ENCODE results near the gene ARHGAP32.

ARHGAP32 gene

DNA sequence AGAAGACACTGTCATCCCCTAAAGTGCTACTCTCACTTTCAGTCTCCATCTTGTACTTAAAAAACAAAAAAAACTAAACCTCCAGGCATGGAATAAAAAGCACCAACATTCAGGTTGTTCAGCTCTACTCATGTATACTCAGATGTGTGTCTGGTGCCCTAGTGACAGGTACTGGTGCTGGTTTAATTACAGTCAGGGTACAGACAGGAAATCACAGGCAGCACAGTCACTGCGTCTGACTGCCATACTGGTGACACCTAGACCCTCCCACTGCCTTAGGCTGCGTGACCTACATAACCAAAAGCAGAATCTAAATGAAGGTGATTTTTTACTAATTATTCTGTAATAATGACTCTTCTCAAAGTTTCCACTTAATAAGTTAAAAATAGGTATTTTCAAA is at the start of gene ARHGAP32:
ARHGAP32 (minus strand) TSS at position 176 of the 400 bp plus-strand sequence; CDS start at position 49, 127 bp downstream.
- no peak for DNase-seq

DNA sequence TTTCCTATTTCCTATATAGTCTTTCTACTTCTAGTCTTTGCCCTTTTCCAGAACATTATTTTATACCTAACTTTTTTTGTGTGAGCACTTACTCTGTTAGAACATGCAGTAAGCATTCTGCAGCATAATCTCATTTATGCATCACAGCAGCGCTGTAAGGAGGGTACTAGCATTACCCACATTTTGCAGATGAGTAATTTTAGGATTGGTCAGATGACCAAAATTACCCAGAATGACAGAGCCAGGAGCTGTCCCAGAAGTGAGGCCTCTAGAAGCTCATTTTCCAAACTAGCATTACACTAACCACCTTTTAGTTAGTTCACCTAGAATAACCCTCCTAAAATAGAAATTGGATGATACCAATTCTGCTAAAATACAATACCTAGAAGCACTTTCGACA is 47.1 kb upstream of the ARHGAP32 start:
- no peak for DNase-seq

DNA sequence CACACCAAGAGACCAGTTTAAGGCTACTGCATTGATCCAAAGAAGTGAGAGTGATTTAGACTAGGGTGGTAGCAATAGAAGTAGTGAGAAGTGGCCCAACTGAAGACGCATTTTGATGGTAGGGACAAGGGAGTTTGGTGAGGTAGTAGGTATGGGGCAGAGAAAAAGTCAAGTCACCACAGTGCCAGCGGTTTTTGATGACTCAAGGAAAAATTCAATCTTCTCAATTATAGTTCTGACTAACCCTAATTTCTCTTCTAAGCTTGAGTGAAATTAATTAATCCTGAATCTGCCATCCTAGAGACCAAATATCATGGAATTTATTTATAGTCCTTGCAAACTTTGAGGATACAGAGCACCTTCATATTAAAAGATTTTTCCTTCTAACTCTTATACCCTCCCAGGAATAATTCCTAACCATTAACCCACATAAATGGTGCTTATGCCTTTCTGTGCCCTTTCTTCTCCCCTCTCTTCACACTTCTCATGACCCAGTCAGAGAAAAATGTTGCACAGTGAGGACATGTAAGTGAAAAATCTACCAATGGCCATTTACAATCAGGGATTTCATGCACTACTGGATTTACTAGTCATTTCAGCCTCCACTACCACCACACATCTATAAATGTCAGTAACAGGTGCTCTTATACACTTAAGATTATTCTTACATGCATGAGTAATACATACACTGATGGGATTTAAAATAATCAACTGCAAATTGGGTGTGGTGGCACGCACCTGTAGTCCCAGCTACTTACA is 45.9 kb upstream of the ARHGAP32 start:
- no peak for DNase-seq

DNA sequence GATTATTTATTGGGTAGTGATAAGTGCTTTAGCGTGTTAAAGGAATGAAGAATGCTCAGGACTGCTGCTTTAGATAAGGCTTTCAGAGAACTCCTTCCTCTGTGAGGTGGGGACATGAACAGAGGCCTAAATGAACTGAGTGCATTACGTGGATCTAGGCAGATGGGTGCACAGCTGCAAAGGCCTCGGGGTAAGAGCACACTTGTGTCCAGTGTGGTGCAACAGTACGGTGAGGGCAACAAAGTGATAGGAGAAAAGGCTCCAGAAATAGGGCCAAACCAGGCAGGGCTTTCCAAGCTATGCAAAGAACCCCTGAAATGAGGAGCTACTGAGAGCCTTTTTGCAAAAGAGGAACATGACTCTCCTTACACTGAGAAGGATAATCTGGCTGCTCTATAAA is 45.3 kb upstream of the ARHGAP32 start:
- no peak for DNase-seq

DNA sequence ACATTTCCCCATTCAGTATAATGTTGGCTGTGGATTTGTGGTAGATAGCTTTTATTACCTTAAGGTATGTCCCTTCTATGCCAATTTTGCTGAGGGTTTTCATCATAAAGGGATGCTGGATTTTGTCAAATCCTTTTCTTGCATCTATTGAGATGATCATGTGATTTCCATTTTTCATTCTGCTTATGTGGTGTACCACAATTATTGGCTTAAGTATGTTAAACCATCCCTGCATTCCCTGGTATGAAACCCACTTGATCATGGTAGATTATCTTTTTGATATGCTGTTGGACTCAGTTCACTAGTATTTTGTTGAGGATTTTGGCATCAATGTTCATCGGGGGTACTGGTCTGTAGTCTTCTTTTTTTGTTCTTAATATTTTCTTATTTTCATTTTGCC is 44.7 kb upstream of the ARHGAP32 start:
- DNase-seq, result no peak

DNA sequence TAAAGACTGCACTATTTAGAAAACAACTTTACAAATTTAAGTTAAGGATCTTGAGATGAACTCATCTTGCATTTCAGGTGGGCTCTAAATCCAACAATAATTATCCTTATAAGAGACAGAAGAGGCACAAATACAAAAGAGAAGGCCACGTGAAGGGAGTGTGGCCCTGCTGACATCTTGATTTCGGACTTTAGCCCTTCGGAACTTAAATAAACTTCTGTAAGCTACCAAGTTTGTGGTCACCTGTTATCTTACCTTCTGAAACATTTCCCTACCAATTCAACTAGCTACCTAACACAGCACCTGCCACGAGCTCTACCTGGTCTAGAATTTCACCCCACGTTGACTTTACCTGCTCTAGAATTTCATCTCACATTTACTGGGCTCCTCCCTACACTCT is 42.9 kb upstream of the ARHGAP32 start:
- no peak for DNase-seq

DNA sequence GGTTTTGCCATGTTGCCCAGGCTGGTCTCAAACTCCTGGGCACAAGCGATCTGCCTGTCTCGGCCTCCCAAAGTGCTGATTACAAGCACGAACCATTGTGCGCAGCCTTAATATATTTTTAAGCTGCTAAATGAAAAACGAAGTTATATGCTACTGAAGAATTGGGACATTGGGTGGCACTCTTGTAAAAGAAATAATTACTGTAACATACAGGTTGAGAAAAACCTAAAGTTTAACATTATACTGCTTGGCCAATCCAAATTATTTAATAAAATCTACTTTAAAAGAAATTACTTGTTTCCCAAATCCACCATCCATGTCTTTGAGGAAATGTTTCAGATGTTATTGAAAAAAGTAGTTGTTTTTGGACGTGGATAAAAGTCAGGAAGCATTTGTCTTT is 37.9 kb upstream of the ARHGAP32 start:
- no peak for DNase-seq

DNA sequence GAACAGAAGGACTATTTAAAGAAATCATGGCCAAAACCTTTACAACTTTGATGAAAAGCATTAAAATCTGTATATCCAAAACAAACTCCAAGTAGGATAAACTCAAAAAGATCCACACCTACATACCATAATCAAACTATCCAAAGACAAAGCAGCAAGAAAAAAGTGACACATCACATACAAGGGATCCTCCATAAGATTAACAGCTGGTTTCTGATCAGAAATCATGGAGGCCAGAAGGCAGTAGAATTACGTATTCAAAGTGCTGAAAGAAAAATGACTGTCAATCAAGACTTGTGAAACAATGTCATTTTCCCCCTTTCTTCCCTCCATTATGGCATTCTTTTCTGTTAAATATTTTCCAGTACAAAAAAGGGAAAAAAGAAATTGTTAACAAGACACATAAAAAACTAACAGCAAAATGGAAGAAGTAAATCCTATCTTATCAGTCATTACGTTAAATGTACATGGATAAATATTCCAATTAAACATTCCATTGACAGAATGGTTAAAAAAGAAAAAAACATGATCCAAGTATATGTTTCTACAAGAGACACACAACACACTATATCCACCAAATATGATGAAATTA is 34.2 kb upstream of the ARHGAP32 start:
- no peak for DNase-seq

DNA sequence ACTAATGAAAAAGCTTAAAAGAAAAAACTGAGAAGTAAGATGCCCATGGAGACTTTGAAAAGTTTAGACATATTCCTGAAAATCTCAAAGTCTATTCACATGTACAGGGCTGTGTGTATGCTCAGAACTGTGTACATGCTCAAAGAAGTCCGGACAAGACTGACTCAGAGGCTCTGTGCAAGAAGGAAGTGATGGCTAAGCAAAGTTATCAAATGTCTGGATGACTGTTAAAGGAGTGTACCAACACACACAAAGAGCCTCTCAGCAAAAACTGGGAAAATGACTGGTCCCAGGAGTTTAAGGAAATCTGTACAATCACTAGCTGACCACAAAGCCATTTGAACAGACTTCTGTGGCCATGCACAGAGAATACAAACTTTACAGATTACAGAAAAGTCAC is 33.1 kb upstream of the ARHGAP32 start:
- no peak for DNase-seq

DNA sequence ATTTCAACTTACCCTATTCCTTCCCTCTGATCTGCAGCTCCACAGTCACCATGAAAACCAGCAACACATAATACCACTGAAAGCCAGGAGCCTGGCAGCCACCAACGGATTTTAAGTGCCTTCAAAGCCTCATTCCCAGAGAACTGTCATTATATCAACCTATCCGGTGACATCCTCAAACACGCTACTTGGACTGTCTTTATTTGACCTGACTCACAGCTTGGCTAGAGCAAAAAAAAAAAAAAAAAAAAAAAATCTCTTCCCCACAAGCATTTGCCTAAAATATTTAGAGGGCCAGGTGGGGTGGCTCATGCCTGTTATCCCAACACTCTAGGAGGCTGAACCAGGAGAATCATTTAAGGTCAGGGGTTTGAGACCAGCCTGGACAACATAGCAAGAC is 32.4 kb upstream of the ARHGAP32 start:
- DNase-seq, result peak; percentile 39

DNA sequence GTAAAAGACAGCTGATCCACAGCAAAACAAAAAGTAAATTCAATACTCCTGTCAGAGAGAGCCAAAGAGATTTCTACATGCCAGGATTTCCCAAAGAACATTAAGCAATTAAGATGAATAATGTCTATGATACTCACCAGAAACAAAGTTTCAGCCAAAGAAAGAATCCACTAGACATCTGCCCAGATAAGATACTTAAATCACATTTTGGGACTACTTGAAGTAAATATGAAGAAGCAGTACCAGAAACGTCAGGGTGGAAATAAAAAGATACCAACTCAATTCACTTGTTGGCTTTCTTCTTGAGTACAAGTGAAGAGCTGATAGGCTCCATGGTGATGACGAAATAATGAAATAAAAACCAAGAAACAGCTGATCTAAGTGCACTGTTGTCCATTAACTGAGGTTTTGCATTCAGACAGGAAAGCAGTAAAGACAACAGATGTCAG is 31.6 kb upstream of the ARHGAP32 start:
- no peak for DNase-seq

DNA sequence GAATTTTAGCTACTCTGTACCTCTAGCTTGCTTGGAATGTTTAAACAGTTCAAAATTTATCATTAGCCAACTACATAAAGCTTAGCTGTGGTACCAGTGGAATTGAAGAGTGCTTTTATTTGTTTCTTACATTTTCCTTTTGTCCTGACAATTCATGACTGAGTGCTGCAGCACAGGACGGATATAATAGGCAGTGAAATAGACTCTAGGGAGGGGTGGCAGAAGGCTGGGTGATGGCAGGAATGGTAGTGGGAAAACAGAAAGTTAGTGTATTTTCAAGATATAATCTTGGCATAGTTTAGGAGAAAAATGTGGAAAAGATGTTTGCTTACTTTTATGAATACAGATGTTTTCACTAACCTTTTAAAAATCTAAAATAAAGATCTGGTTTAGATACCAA is 31.1 kb upstream of the ARHGAP32 start:
- no peak for DNase-seq

DNA sequence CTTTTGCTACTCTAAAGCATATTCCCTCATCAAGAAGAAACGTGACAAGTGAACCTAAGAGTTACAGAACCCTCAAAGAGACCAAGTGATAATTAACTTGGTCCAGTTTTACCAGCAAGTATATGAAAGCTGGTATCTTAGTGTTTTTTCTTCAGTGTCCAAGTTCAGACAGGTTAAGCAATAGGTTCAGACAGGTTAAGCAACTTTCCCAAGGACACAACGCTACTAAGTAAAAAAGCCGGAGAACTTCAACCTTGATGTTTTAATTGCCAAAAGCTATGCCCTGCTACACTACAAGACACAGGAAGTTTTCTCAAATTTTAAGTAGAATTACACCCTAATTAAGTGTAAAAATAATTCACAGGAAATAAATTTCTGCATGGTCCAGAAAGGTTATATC is 30.0 kb upstream of the ARHGAP32 start:
- DNase-seq, result no peak

DNA sequence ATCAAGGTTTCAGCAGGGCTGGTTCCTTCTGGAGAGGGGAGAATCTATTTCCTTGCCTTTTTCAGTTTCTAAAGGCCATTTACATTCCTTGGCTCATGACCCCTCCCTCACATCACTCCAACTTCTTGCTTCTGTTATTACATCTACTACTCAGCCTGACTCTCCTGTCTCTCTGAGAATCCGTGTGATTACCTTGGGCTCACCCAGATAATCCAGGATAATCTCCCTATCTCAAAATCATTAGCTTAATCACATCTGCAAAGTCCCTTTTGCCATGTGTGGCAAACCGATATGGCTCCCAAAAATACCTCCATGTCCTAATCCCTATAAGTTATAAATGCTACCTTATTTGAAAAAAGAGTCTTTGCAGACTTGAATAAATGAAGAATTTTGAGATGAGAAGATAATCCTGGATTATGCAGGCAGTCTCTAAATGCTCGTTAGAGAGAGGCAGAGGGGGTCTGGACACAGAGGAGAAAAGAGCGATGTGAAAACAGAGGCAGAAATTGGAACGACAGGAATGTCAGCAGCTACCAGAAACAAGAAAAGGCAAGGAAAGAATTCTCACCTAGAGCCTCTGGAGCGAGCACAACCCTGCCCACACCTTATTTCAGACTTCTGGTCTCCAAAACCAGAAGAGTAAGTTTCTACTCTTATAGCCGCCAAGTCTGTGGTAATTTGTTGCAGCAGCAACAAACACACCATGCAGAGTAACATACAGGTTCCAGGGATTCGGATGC is 23.6 kb upstream of the ARHGAP32 start:
- DNase-seq, result no peak

DNA sequence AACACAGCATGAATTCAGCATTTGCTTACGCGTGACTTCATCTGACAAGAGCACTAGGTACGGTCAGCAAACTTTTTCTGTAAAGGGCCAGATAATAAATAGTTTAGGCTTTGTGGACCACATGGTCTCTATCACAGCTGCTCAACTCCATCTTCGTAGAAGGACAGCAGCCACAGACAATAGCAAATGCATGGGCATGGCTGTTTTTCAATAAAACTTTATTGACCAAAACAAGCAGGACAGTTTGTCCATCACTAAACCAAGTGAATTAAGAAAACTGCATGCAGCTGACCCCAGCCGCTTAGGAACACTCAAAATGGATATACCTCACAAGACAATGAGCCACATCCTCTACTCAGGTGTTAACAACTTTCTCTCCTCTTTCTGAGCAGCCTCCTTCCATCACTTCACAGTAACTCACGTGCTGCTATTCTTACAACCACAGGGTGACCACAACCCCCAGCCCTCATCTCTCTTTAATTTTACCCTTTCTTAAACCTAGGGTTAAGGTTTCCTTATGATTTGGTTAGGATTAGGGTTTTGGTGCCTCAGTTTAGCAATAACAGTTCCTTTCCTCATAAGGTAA is 22.7 kb upstream of the ARHGAP32 start:
- no peak for DNase-seq

DNA sequence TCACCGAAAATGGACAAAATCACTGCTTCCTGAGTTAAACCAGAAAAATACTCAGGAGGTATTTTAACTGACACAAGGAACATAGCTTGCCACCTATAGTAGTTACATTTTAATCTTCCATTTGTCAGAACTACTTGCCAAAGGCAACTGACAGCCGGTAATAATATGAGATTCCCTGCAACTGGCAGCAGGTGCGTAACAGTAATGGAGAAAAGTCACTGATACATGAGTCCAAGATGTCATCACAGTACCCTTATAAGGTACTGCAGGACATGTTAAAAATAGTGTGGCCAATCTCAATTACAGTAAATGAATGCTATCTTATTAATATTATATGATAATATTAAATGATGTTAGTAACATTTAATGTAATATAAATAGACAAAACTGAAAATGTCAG is 21.1 kb upstream of the ARHGAP32 start:
- DNase-seq, result no peak

DNA sequence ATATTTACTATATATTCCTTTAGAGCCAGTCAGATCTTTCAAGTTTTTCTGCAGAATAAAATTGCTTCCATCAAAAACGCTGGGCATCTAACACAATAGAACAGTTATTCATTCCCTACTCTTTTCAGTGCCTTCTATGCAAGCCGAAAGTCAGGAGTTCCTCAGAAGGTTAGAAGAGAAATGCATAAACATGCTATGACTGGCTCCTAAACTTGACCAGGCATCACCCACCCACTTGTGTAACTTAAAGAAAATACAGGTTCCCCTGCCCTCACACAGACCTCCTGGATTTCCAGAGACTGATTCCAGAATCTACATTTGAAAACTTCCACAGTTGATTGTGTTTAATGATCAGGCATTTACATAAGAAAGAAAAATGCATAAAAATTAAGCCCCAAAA is 19.3 kb upstream of the ARHGAP32 start:
- no peak for DNase-seq

DNA sequence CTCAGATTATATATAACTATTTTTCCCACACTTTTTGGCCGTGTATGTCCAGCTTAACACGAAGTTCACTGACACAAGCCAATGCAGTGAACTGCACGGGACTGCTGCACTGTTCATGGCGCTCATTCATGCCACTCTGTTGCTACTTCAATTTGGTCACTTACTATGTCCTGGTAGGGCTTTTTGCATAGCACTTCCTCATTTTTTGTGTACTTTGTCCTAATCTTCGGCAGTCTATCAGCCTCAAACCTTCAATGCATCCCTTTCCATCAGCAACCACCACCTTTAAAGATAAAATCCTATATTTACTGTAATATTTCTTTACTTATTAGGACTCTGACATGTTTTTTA is 18.7 kb upstream of the ARHGAP32 start:
- DNase-seq, result no peak

DNA sequence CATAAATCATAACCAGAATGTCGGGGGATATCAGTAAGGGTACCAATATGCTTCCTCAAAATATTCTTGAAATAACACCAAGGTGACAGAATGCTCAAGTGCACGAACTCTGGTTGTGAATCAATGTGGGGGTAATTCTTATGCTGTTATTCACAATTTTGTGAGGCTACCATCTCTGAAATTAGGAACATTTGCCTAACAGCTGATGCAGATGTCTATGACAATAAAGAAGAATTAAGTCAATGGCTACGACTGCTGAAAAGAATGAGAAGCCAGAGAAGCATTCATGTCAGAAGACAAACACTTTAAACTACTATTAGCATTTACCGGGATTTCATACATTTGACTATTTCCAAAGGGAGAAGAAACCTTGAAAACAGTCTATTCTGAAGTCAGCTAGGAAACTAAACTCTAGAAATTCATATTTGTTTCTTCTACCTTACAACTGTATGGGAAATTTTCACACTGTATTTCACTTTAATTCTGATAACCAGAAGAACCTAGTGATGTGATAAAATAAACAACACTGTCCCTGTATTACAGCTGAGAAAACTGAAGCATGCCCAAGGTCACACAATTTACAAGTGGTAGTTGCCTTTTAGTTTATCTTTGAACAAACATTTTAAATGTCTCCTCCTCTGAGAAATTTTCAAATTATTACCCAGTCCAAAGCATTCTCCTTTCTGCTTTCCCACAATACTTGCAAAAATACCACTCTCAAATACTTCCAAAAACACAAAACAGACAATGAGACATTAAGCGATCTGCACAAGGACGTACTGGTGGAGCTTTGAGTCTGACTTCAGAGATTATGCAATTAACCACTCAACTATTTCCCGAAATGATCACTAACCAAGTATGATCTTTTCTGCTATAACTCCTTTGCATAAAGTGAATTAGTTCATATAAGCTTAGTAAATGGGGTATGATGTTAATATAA is 18.0 kb upstream of the ARHGAP32 start:
- no peak for DNase-seq

DNA sequence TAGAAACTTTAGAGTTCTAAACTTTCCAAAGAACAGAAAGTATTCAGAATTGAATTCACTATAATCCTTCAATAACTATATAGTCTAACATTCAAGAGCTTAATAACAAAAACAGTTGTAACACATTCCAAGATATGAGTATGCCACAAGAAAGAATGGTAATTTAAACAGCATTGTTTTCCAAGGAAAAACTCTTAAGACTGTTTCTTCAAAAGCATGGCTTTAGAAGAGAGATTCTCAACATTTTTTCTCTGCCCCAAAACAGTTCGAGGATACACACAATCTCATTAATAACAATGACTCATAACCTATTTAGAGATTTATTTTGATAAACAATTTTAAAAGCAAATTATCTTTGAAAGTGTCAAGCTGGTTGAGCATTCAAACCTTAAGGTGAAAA is 16.7 kb upstream of the ARHGAP32 start:
- DNase-seq, result no peak

DNA sequence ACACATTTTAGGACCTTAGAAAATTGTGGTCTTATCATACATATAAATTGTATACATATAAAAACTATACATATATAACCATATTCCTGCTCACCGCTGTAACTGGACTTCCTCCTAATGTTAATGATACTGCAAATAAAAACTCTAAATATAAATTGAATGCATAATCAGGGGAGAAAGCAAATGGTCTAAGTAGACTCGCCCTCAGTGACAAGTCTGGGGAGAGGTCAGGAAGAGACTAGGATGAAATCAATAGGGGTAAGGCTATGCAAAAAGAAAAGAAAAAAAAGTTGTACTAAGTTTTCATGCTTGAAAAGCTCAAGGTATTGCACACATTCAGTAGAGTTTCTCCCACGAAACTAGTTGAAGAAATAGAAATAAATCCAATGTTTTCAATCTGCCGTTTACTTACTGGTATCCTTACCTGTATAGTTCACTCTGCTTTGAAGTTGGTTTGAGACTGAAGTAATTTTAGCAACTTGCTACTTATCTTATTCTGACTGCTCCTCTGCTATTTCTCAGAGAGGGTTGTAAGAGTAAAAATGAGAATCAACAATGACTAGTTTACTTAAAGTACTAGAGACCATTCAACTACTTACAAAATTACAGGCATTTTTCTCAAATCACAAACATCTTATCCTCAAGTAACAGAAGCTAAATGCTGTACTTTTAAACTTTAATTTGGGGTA is 12.2 kb upstream of the ARHGAP32 start:
- no peak for DNase-seq

DNA sequence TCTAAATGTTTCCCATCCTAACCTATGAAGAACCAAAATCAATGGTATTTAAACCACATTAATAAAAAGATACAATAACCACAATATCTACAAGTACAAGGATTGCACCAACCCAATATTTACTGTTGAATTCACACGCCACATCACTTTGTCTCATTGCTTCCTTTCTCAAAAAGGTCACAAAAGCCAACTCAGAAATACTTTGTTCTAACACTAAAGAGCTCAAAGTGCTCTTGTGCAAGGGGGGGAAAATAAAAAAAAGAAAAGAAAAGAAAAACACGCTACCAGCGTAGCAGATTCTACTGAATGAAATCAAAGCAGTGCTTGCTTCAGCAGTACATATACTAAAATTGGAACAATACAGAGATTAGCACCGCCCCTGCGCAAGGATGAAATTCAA is 10.5 kb upstream of the ARHGAP32 start:
- DNase-seq, result no peak

All from NCI-H2029 treated with DMSO at 0.1 percent for 48 hours (cell line).